K562 (cell line): ENCODE results near the gene MICAL2. TPM values are rescaled to one million over a fixed set of nuclear protein-coding genes. Genes with fewer than 3 reads are reported as not detected.

Source experiments
- ASH1L ChIP-seq: fragments of 450-650 bp; IDR thresholded peaks from 2 replicates; pipeline ENCODE4 v1.6.1; 2018; ENCODE audit warnings: borderline replicate concordance, mild to moderate bottlenecking, low read depth; ENCODE audit not compliant: partially characterized antibody
- CC2D1A ChIP-seq: fragments of 450-650 bp; IDR thresholded peaks from 2 replicates; pipeline ENCODE4 v1.6.1; 2017; ENCODE audit warnings: mild to moderate bottlenecking
- NR2C1 ChIP-seq, 2 experiments: fragments of 450-650 bp; IDR thresholded peaks; 2 replicates each; pipeline ENCODE4 v1.6.1; 2017; ENCODE audit warnings: mild to moderate bottlenecking in 2 of 2, antibody characterized with exemption in 1 of 2, inconsistent platforms in 1 of 2, missing compliant biosample characterization in 1 of 2, missing genetic modification characterization in 1 of 2
- POLR2H ChIP-seq: IDR thresholded peaks from 2 replicates; pipeline ENCODE4 v1.6.1; 2016; ENCODE audit warnings: missing genetic modification characterization, low read depth, mild to moderate bottlenecking, control low read depth, missing compliant biosample characterization, moderate library complexity
- SAFB ChIP-seq: fragments of 200-400 bp; formaldehyde crosslinking; IDR thresholded peaks from 2 replicates; pipeline ENCODE4 v1.6.1; 2017; ENCODE audit warnings: low read depth, low read length, borderline replicate concordance
- TARDBP ChIP-seq: fragments of 450-650 bp; IDR thresholded peaks from 2 replicates; pipeline ENCODE4 v1.6.1; 2016
- TCF3 ChIP-seq: sonication (generic); formaldehyde crosslinking; IDR thresholded peaks from 2 replicates; pipeline ENCODE4 v1.4.0; 2020; ENCODE audit warnings: mild to moderate bottlenecking, missing genetic modification reagents
- polyA plus RNA-seq, 8 experiments: library from polyadenylated mRNA; depleted of rRNA in 4 of 8; stranded (reverse) in 5 of 8; unstranded in 3 of 8; fragments of >200 nt; fragmentation: Nextera tagmentation in 2 of 8; fragmentation: Illumina TruSeq in 1 of 8; extraction: Ambion mirVana in 2 of 8; extraction: Trizol in 1 of 8; gene quantifications; 2 replicates each; pipeline versions ENCODE4 v1.2.1 to v1.2.3, GENCODE V29; 2011 to 2014; ENCODE audit warnings: inconsistent platforms in 1 of 8, missing spikeins in 1 of 8
- total RNA-seq, 7 experiments: library from RNA; depleted of rRNA in 6 of 7; stranded (reverse); fragments of >200 nt in 6 of 7; fragmentation: Illumina TruSeq in 2 of 7; extraction: Trizol in 2 of 7; gene quantifications; 2 replicates each; pipeline versions ENCODE4 v1.2.1 to v1.2.3, GENCODE V29; 2011 to 2021; ENCODE audit warnings: low replicate concordance in 1 of 7
- TF ChIP-seq, protein P1 (sequence below), 2 experiments: fragments of 450-650 bp; formaldehyde crosslinking in 1 of 2; IDR thresholded peaks; 2 replicates each; pipeline versions ENCODE4 v1.4.0 to v1.6.1; 2014 to 2020; ENCODE audit warnings: mild to moderate bottlenecking in 2 of 2, borderline replicate concordance in 1 of 2, low read depth in 1 of 2
- TF ChIP-seq, protein P2 (sequence below): fragments of 250-450 bp; sonication (Bioruptor Pico); IDR thresholded peaks from 2 replicates; pipeline ENCODE4 v1.4.0; 2020; ENCODE audit warnings: mild to moderate bottlenecking, moderate library complexity
- TF ChIP-seq, protein P3 (sequence below): sonication (generic); IDR thresholded peaks from 2 replicates; pipeline ENCODE4 v1.6.1; 2016
- TF ChIP-seq, protein P4 (sequence below): sonication (generic); formaldehyde crosslinking; IDR thresholded peaks from 2 replicates; pipeline ENCODE4 v1.8.1; 2023; ENCODE audit warnings: mild to moderate bottlenecking, missing genetic modification reagents

The MICAL2 gene
- total and polyA plus RNA-seq, 9 of the 15 experiments (the other 6 are each of a cell fraction or from before 2014, with no cell fraction given), result 4.7 to 64.2 (median 33.6) TPM

DNA sequence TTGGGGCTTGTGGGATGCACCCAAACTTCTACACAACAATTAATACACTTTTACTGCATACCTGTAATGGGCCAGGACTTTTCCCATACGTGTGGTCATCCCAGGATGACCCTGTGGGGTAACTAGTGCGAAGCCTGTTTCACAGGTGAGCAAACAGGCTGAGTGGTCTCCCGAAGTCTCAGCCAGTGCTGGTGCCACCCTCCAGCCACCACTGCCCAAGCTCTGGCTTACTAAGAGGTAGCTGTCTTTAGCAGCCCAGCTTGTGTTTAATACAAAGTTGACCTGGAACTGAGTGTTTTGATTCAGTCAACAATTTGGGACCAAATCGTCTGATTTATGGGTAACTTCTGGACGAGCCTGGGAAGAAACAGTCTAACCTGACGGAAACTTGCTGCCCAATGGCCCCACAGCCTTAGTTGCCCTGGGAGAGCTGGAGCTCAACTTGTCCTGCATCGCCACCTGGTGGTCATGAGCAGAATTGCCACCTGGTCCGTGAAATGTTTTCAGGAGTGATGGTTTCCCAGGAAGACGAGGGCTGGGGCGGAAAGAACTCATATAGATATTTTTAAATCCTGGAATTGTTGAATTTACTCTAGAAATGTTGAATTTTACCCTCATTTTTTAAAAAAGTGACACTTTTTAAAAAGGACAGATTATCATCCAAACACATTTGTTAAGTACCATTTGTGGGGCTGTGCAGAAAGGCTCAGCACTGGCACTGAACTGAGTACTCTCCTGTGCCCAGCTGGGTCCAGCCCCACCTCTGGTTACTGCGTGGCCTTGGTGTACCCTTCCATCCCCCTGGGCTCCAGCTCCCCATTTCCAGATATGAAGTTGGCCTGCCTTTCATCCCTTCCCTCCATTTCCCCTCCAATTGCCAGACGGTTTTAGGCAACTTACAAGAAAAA lies 171.4 kb downstream of the MICAL2 start (continued):
- TF ChIP-seq, protein P1, sequence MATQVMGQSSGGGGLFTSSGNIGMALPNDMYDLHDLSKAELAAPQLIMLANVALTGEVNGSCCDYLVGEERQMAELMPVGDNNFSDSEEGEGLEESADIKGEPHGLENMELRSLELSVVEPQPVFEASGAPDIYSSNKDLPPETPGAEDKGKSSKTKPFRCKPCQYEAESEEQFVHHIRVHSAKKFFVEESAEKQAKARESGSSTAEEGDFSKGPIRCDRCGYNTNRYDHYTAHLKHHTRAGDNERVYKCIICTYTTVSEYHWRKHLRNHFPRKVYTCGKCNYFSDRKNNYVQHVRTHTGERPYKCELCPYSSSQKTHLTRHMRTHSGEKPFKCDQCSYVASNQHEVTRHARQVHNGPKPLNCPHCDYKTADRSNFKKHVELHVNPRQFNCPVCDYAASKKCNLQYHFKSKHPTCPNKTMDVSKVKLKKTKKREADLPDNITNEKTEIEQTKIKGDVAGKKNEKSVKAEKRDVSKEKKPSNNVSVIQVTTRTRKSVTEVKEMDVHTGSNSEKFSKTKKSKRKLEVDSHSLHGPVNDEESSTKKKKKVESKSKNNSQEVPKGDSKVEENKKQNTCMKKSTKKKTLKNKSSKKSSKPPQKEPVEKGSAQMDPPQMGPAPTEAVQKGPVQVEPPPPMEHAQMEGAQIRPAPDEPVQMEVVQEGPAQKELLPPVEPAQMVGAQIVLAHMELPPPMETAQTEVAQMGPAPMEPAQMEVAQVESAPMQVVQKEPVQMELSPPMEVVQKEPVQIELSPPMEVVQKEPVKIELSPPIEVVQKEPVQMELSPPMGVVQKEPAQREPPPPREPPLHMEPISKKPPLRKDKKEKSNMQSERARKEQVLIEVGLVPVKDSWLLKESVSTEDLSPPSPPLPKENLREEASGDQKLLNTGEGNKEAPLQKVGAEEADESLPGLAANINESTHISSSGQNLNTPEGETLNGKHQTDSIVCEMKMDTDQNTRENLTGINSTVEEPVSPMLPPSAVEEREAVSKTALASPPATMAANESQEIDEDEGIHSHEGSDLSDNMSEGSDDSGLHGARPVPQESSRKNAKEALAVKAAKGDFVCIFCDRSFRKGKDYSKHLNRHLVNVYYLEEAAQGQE (IDR thresholded peaks at IDR 0.05; ENCODE audit: borderline replicate concordance), result peak; percentile 95
- TF ChIP-seq, protein P1 (CRISPR knock-in tag; IDR thresholded peaks at IDR 0.05; ENCODE audit: low read depth), result no peak
- TF ChIP-seq POLR2H (tag) (no peak), TARDBP (no peak), ASH1L (no peak), CC2D1A (peak; percentile 90), SAFB (no peak), NR2C1 (IDR thresholded peaks at IDR 0.05) (no peak), NR2C1 (tag; IDR thresholded peaks at IDR 0.05) (no peak), TCF3 (CRISPR knock-in tag) (no peak; the same call in 1 of the 2 replicates)
- TF ChIP-seq, protein P2, sequence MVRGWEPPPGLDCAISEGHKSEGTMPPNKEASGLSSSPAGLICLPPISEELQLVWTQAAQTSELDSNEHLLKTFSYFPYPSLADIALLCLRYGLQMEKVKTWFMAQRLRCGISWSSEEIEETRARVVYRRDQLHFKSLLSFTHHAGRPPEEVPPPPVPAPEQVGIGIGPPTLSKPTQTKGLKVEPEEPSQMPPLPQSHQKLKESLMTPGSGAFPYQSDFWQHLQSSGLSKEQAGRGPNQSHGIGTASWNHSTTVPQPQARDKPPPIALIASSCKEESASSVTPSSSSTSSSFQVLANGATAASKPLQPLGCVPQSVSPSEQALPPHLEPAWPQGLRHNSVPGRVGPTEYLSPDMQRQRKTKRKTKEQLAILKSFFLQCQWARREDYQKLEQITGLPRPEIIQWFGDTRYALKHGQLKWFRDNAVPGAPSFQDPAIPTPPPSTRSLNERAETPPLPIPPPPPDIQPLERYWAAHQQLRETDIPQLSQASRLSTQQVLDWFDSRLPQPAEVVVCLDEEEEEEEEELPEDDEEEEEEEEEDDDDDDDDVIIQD (CRISPR knock-in tag), result no peak
- TF ChIP-seq, protein P3, sequence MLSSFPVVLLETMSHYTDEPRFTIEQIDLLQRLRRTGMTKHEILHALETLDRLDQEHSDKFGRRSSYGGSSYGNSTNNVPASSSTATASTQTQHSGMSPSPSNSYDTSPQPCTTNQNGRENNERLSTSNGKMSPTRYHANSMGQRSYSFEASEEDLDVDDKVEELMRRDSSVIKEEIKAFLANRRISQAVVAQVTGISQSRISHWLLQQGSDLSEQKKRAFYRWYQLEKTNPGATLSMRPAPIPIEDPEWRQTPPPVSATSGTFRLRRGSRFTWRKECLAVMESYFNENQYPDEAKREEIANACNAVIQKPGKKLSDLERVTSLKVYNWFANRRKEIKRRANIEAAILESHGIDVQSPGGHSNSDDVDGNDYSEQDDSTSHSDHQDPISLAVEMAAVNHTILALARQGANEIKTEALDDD, result no peak
- TF ChIP-seq, protein P4, sequence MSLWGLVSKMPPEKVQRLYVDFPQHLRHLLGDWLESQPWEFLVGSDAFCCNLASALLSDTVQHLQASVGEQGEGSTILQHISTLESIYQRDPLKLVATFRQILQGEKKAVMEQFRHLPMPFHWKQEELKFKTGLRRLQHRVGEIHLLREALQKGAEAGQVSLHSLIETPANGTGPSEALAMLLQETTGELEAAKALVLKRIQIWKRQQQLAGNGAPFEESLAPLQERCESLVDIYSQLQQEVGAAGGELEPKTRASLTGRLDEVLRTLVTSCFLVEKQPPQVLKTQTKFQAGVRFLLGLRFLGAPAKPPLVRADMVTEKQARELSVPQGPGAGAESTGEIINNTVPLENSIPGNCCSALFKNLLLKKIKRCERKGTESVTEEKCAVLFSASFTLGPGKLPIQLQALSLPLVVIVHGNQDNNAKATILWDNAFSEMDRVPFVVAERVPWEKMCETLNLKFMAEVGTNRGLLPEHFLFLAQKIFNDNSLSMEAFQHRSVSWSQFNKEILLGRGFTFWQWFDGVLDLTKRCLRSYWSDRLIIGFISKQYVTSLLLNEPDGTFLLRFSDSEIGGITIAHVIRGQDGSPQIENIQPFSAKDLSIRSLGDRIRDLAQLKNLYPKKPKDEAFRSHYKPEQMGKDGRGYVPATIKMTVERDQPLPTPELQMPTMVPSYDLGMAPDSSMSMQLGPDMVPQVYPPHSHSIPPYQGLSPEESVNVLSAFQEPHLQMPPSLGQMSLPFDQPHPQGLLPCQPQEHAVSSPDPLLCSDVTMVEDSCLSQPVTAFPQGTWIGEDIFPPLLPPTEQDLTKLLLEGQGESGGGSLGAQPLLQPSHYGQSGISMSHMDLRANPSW (CRISPR knock-in tag), result no peak
